WTC11 (cell line): ENCODE data around the gene GIMAP7. TPM values are rescaled to one million over a fixed set of nuclear protein-coding genes. Genes with fewer than 3 reads are reported as not detected.

Experiments used
- ATAC-seq: fragments of 200-7000 bp; cut with Tn5 transposase; 2 replicates; pipeline ENCODE4 v1.10.0; 2021; ENCODE audit warnings: mild to moderate bottlenecking, moderate library complexity
- CTCF ChIA-PET: fragments of 300-600 bp; sonication (Branson Sonifier 250); formaldehyde crosslinking; loops from one replicate; lab custom pipeline; 2021; ENCODE audit warnings: antibody characterized with exemption; lab: Charles Lee
- POLR2A ChIA-PET: fragments of 350-600 bp; sonication (Branson Sonifier 250); formaldehyde crosslinking; loops from one replicate; lab custom pipeline; 2021; ENCODE audit warnings: antibody characterized with exemption; lab: Charles Lee
- DNase-seq: peaks from one replicate; pipeline ENCODE4 v3.0.0; 2021; ENCODE audit warnings: low spot score
- H3K27ac Mint-ChIP-seq: 2 replicates; pipeline ENCODE4 v1.8.0; 2021; ENCODE audit warnings: mixed read lengths
- H3K27me3 Mint-ChIP-seq: 2 replicates; pipeline ENCODE4 v1.8.0; 2021; ENCODE audit warnings: low read depth, mild to moderate bottlenecking, moderate library complexity, mixed read lengths
- H3K36me3 Mint-ChIP-seq: 2 replicates; pipeline ENCODE4 v1.8.0; 2021; ENCODE audit warnings: mixed read lengths
- H3K4me1 Mint-ChIP-seq: 2 replicates; pipeline ENCODE4 v1.8.0; 2022; ENCODE audit warnings: mixed read lengths
- H3K4me3 Mint-ChIP-seq: 2 replicates; pipeline ENCODE4 v1.8.0; 2021; ENCODE audit warnings: mild to moderate bottlenecking, moderate library complexity, mixed read lengths
- H3K9me3 Mint-ChIP-seq: 2 replicates; pipeline ENCODE4 v1.8.0; 2021; ENCODE audit warnings: mixed read lengths
- ATF6 ChIP-seq: sonication (generic); formaldehyde crosslinking; IDR thresholded peaks from 2 replicates; pipeline ENCODE4 v1.8.1; 2023; ENCODE audit warnings: mild to moderate bottlenecking, missing genetic modification reagents
- CTCF ChIP-seq: fragments of 200-600 bp; IDR thresholded peaks from 2 replicates; pipeline ENCODE4 v1.8.0; 2022; ENCODE audit warnings: antibody characterized with exemption
- ELF4 ChIP-seq: sonication (generic); formaldehyde crosslinking; IDR thresholded peaks from 2 replicates; pipeline ENCODE4 v1.8.1; 2022; ENCODE audit warnings: low read depth, mild to moderate bottlenecking, moderate library complexity, missing genetic modification reagents
- ERG ChIP-seq: fragments of 250-450 bp; sonication (Bioruptor Pico); IDR thresholded peaks from 2 replicates; pipeline ENCODE4 v1.8.0; 2021; ENCODE audit warnings: mild to moderate bottlenecking
- ESRRA ChIP-seq: sonication (generic); formaldehyde crosslinking; IDR thresholded peaks from 2 replicates; pipeline ENCODE4 v1.8.1; 2022; ENCODE audit warnings: mild to moderate bottlenecking, missing genetic modification reagents, borderline replicate concordance
- ETV6 ChIP-seq: sonication (generic); formaldehyde crosslinking; IDR thresholded peaks from 2 replicates; pipeline ENCODE4 v1.8.1; 2022; ENCODE audit warnings: mild to moderate bottlenecking, missing genetic modification reagents
- FOXP4 ChIP-seq: sonication (generic); formaldehyde crosslinking; IDR thresholded peaks from 2 replicates; pipeline ENCODE4 v1.8.0; 2022; ENCODE audit warnings: mild to moderate bottlenecking, missing genetic modification reagents
- GABPB1 ChIP-seq: sonication (generic); formaldehyde crosslinking; IDR thresholded peaks from 2 replicates; pipeline ENCODE4 v1.8.1; 2023; ENCODE audit warnings: mild to moderate bottlenecking, missing genetic modification reagents
- NFE2L1 ChIP-seq: sonication (generic); formaldehyde crosslinking; IDR thresholded peaks from 2 replicates; pipeline ENCODE4 v1.8.1; 2023; ENCODE audit warnings: missing genetic modification reagents
- PREB ChIP-seq: sonication (generic); formaldehyde crosslinking; IDR thresholded peaks from 2 replicates; pipeline ENCODE4 v1.8.1; 2022; ENCODE audit warnings: mild to moderate bottlenecking, missing genetic modification reagents, moderate library complexity, borderline replicate concordance
- USF1 ChIP-seq: sonication (generic); formaldehyde crosslinking; IDR thresholded peaks from 2 replicates; pipeline ENCODE4 v1.8.0; 2022; ENCODE audit warnings: mild to moderate bottlenecking, missing genetic modification reagents
- ZMAT4 ChIP-seq: fragments of 250-450 bp; sonication (Bioruptor Pico); IDR thresholded peaks from 2 replicates; pipeline ENCODE4 v1.9.0; 2021; ENCODE audit warnings: mild to moderate bottlenecking
- ZNF232 ChIP-seq: sonication (generic); formaldehyde crosslinking; IDR thresholded peaks from 2 replicates; pipeline ENCODE4 v1.8.0; 2022; ENCODE audit warnings: mild to moderate bottlenecking, missing genetic modification reagents
- ZNF263 ChIP-seq: sonication (generic); formaldehyde crosslinking; IDR thresholded peaks from 2 replicates; pipeline ENCODE4 v1.8.1; 2022; ENCODE audit warnings: low read depth, mild to moderate bottlenecking, moderate library complexity, missing genetic modification reagents
- ZNF281 ChIP-seq: sonication (generic); formaldehyde crosslinking; IDR thresholded peaks from 2 replicates; pipeline ENCODE4 v1.8.0; 2023; ENCODE audit warnings: mild to moderate bottlenecking, missing genetic modification reagents
- ZNF671 ChIP-seq: fragments of 250-450 bp; sonication (Bioruptor Pico); IDR thresholded peaks from 2 replicates; pipeline ENCODE4 v1.8.0; 2021; ENCODE audit warnings: mild to moderate bottlenecking
- ZSCAN18 ChIP-seq: fragments of 250-450 bp; sonication (Bioruptor Pico); IDR thresholded peaks from 2 replicates; pipeline ENCODE4 v2.1.2; 2022; ENCODE audit warnings: mild to moderate bottlenecking, moderate library complexity
- total RNA-seq: library from RNA; stranded (reverse); gene quantifications from 3 replicates; pipeline ENCODE4 v1.2.3, GENCODE V29; 2021

GIMAP7 gene
- total RNA-seq, 1 experiment from 2014 or later: 0.37 TPM

- H3K36me3 Mint-ChIP-seq: no peaks in the 10 kb centered on the region
- ChIA-PET POLR2A (no interaction called here), CTCF (no interaction called here)
- peaks cover 4% of the 10 kb centered on the region for H3K27me3 Mint-ChIP-seq
- ATAC-seq: no peak
- H3K27ac Mint-ChIP-seq: no peak overlapping the region
- DNase-seq: no peak
- TF ChIP-seq ERG (CRISPR knock-in tag) (no peak), PREB (CRISPR knock-in tag) (no peak), ATF6 (CRISPR knock-in tag) (no peak), CTCF (no peak), ELF4 (CRISPR knock-in tag) (no peak), ESRRA (no peak), ZNF281 (CRISPR knock-in tag) (no peak), ZMAT4 (CRISPR knock-in tag) (no peak), NFE2L1 (CRISPR knock-in tag) (no peak)
- peaks cover under 1% of the 10 kb centered on the region; the same call in 1 of the 2 replicates for H3K9me3 Mint-ChIP-seq
- peaks cover 36% of the 10 kb centered on the region for H3K4me1 Mint-ChIP-seq
- no peak overlapping the region for H3K4me3 Mint-ChIP-seq
Observed at GRCh38 chr7:150568714-150569113, 54.0 kb downstream of the GIMAP7 start.

GRCh38 chr7:150569245-150569955 is 54.7 kb downstream of the GIMAP7 start:
- CTCF ChIA-PET: no interaction called here
- POLR2A ChIA-PET: interaction anchor here (0.6 kb wide), 1 partner anchor 174 kb away, joined by 3 read pairs; no protein-coding TSS in a partner anchor
- TF ChIP-seq ZNF263 (CRISPR knock-in tag) (no peak), GABPB1 (CRISPR knock-in tag) (no peak), USF1 (CRISPR knock-in tag) (no peak), ETV6 (no peak), FOXP4 (CRISPR knock-in tag) (no peak), CTCF (no peak), ZNF671 (no peak), ZSCAN18 (CRISPR knock-in tag) (no peak), ZNF232 (CRISPR knock-in tag) (no peak), NFE2L1 (CRISPR knock-in tag) (no peak)
- TF ChIP-seq, all 79 proteins: peak for 0
- Mint-ChIP-seq H3K4me3 (no peak overlapping the region), H3K27ac (no peak overlapping the region), H3K9me3 (peaks cover 5% of the 10 kb centered on the region), H3K4me1 (peaks cover 29% of the 10 kb centered on the region), H3K27me3 (peaks cover 4% of the 10 kb centered on the region), H3K36me3 (no peaks in the 10 kb centered on the region)
- no peak for DNase-seq
- ATAC-seq: no peak
